Parathyroid adenoma (tissue), 2 donors: ENCODE results near the gene CRYGD.

Source experiments
- H2AFZ ChIP-seq: fragments of 300-600 bp; sonication (generic); one replicate; pipeline ENCODE4 v1.7.0; 2017; ENCODE audit warnings: antibody characterized with exemption, mild to moderate bottlenecking
- H3K27ac ChIP-seq: fragments of 300-600 bp; sonication (generic); one replicate; pipeline ENCODE4 v1.7.0; 2017
- H3K27me3 ChIP-seq: fragments of 300-600 bp; sonication (generic); one replicate; pipeline ENCODE4 v1.7.0; 2017; ENCODE audit warnings: low read length; ENCODE audit not compliant: control insufficient read depth, insufficient read depth
- H3K36me3 ChIP-seq: fragments of 300-600 bp; sonication (generic); one replicate; pipeline ENCODE4 v1.7.0; 2017; ENCODE audit warnings: low read length; ENCODE audit not compliant: control insufficient read depth, insufficient read depth
- H3K4me1 ChIP-seq: fragments of 300-600 bp; sonication (generic); one replicate; pipeline ENCODE4 v1.7.0; 2017; ENCODE audit warnings: control low read depth
- H3K4me2 ChIP-seq: fragments of 300-600 bp; sonication (generic); one replicate; pipeline ENCODE4 v1.7.0; 2017; ENCODE audit warnings: low read length
- H3K4me3 ChIP-seq: fragments of 300-600 bp; sonication (generic); one replicate; pipeline ENCODE4 v1.7.0; 2017; ENCODE audit warnings: low read depth, low read length
- H3K79me2 ChIP-seq: fragments of 300-600 bp; sonication (generic); one replicate; pipeline ENCODE4 v1.7.0; 2017; ENCODE audit warnings: control low read depth
- H3K9ac ChIP-seq: fragments of 300-600 bp; sonication (generic); one replicate; pipeline ENCODE4 v1.7.0; 2017; ENCODE audit warnings: mild to moderate bottlenecking
- H3K9me3 ChIP-seq: fragments of 300-600 bp; sonication (generic); one replicate; pipeline ENCODE4 v1.7.0; 2017; ENCODE audit warnings: low read length; ENCODE audit not compliant: control insufficient read depth
- TF ChIP-seq, protein P1 (sequence below): fragments of 300-600 bp; sonication (generic); IDR thresholded peaks from one replicate; pipeline ENCODE4 v1.7.0; 2017; ENCODE audit warnings: antibody characterized with exemption, mild to moderate bottlenecking
- donor health status: primary hyperparathyroidism.

CRYGD gene

DNA sequence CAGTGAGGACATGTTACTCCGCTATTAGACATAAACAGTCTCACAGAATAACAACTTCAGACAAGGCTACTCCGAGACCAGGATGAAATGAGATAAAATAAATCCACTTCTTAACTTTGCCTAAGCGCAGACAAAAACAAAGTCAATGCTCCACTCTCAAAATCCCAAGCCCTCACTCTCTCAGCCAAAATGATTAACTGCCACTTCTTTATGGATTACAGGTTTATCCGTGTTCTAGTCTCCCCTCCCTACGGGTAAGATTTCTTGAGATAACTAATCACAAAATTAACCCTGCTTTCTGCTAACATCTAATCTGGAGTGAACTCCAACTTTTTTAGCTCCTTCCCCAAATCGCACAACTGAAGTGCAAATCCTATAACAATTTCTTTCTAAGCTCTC lies 6.4 kb upstream of the CRYGD start:
- H3K4me3 ChIP-seq: no peak overlapping the region
- H3K79me2 ChIP-seq: no peaks in the 10 kb centered on the region
- no peak overlapping the region for H3K4me2 ChIP-seq
- no peaks in the 10 kb centered on the region for H3K36me3 ChIP-seq
- H3K27me3 ChIP-seq: no peaks in the 10 kb centered on the region
- TF ChIP-seq, protein P1, sequence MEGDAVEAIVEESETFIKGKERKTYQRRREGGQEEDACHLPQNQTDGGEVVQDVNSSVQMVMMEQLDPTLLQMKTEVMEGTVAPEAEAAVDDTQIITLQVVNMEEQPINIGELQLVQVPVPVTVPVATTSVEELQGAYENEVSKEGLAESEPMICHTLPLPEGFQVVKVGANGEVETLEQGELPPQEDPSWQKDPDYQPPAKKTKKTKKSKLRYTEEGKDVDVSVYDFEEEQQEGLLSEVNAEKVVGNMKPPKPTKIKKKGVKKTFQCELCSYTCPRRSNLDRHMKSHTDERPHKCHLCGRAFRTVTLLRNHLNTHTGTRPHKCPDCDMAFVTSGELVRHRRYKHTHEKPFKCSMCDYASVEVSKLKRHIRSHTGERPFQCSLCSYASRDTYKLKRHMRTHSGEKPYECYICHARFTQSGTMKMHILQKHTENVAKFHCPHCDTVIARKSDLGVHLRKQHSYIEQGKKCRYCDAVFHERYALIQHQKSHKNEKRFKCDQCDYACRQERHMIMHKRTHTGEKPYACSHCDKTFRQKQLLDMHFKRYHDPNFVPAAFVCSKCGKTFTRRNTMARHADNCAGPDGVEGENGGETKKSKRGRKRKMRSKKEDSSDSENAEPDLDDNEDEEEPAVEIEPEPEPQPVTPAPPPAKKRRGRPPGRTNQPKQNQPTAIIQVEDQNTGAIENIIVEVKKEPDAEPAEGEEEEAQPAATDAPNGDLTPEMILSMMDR: no peak
- H3K9ac ChIP-seq: no peak overlapping the region
- H3K9me3 ChIP-seq: no peaks in the 10 kb centered on the region
- no peak overlapping the region for H2AFZ ChIP-seq
- H3K4me1 ChIP-seq: no peaks in the 10 kb centered on the region
- no peak overlapping the region for H3K27ac ChIP-seq

DNA sequence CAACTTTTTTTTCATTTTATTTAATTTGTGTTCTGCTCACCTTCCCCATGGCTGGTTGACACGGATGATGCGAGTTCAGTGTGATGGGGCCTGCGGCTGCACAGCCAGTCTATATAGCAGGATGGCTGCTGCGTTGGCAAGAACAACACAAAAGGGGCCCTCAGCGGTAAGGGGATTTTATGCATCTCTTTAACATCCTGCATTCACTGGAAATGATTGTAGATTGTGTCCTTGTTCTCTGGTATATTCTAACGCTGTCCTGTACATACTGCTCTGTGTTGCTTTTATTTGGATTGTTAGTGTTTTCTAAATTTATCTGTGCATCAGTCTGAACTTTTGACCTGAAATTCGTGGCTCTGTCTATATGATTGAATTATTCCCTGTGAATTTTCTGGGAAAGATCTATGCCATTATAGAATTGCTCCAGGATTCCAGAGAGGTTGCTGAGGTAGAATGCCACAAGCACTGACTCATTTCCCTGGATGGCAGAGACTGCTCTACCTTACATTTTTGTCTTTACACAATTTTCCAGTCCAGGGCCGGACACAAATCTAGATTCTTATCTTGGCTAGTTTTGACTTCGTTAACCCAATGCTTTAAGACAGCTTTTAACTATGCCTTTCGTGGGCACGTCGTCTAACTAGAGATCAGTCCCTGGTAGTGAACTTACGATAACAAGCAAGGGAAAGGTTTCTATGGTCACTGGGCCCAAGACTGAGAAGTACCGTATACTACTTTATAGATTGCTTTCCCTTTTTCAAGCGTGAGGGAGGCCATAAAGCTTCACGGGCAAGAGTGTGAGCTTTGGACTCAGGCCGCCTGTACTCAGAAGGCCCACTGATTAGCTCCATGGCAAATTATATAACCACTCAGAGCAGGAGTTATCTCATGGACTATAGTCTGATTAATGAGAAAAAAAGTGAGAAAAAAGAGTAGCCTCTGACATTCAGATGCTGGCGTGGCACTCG lies 5.7 kb upstream of the CRYGD start, which contains the start of gene CRYGC:
Gene CRYGC, minus strand, starts transcription at position 85 of the 968 bp plus-strand sequence. Its CDS starts 36 bp downstream, at position 49.
- H3K9me3 ChIP-seq: no peaks in the 10 kb centered on the region
- no peak within 1 kb of the TSS for H3K4me3 ChIP-seq
- H2AFZ ChIP-seq: no peak within 1 kb of the TSS
- H3K27me3 ChIP-seq: no peaks in the 10 kb centered on the region
- no peaks in the 10 kb centered on the region for H3K79me2 ChIP-seq
- no peak within 1 kb of the TSS for H3K4me2 ChIP-seq
- H3K4me1 ChIP-seq: no peaks in the 10 kb centered on the region
- TF ChIP-seq, protein P1: no peak
- H3K9ac ChIP-seq: no peak within 1 kb of the TSS
- H3K27ac ChIP-seq: no peak within 1 kb of the TSS
- no peaks in the 10 kb centered on the region for H3K36me3 ChIP-seq

DNA sequence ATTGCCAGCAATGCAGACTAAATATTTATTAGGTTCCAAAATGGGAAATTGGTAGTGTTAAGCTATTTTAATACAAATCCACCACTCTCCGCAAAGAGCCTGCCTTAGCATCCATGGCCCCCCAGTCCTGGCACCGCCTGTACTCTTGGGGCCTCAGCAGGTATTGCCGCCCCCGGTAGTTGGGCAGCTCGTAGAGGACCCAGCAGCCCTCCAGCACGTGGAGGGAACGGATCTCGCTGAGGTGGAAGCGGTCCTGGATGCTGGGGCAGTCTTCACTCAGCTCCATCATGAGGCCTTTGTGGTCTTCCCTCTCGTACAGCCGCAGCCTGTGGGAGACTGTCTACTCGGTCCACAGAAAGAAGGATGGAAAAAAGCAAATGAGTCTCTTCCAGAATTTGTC lies 3.8 kb upstream of the CRYGD start:
- no peak overlapping the region for H3K4me3 ChIP-seq
- H2AFZ ChIP-seq: no peak overlapping the region
- H3K9me3 ChIP-seq: no peaks in the 10 kb centered on the region
- no peak overlapping the region for H3K9ac ChIP-seq
- no peaks in the 10 kb centered on the region for H3K79me2 ChIP-seq
- H3K4me1 ChIP-seq: no peaks in the 10 kb centered on the region
- no peak overlapping the region for H3K4me2 ChIP-seq
- TF ChIP-seq, protein P1: no peak
- H3K27me3 ChIP-seq: no peaks in the 10 kb centered on the region
- no peaks in the 10 kb centered on the region for H3K36me3 ChIP-seq
- no peak overlapping the region for H3K27ac ChIP-seq

GRCh38 chr2:208127090-208127489 lies 2.8 kb upstream of the CRYGD start:
- Histone ChIP-seq H3K79me2 (no peaks in the 10 kb centered on the region), H3K9me3 (no peaks in the 10 kb centered on the region), H2AFZ (no peak overlapping the region), H3K36me3 (no peaks in the 10 kb centered on the region), H3K4me2 (no peak overlapping the region), H3K27me3 (no peaks in the 10 kb centered on the region), H3K4me3 (no peak overlapping the region), H3K9ac (no peak overlapping the region), H3K27ac (no peak overlapping the region), H3K4me1 (no peaks in the 10 kb centered on the region)
- TF ChIP-seq, protein P1: no peak
